ENCODE data around the gene CLIP1. TPM values are rescaled to one million over a fixed set of nuclear protein-coding genes. Genes with fewer than 3 reads are reported as not detected.
"Not testable (repeated sequence)": the region's sequence is repeated elsewhere in the genome, so short reads cannot be mapped to it uniquely, and the experiment has no call there.

CLIP1 gene
- total RNA-seq, 4 donors from 2014 or later: 371 to 626 (median 552) TPM

GRCh38 chr12:122444071-122444470, 21.6 kb upstream of the CLIP1 start:
- intact Hi-C loops (cut with DNase I; ENCODE audit: low total_unique reads); H3K36me3 ChIP-seq; H3K27ac ChIP-seq; in situ Hi-C loops (cut with MboI; ENCODE audit: low sequenced_read_pairs in 4 of 4); H3K4me1 ChIP-seq; H3K9me3 ChIP-seq; ATAC-seq; DNase-seq; H3K27me3 ChIP-seq; H3K4me3 ChIP-seq: not testable (repeated sequence)

GRCh38 chr12:122438822-122439221, 16.4 kb upstream of the CLIP1 start:
- DNase-seq; in situ Hi-C loops (cut with MboI; ENCODE audit: low sequenced_read_pairs in 4 of 4); H3K4me3 ChIP-seq; H3K9me3 ChIP-seq; H3K36me3 ChIP-seq; H3K4me1 ChIP-seq; ATAC-seq; H3K27me3 ChIP-seq; H3K27ac ChIP-seq; intact Hi-C loops (cut with DNase I; ENCODE audit: low total_unique reads): not testable (repeated sequence)

GRCh38 chr12:122437656-122438121, 15.2 kb upstream of the CLIP1 start:
- no peaks in the 10 kb centered on the region for H3K36me3 ChIP-seq
- DNase-seq: peak; percentile 72 to 81
- H3K9me3 ChIP-seq: no peaks in the 10 kb centered on the region
- no peak overlapping the region for H3K4me3 ChIP-seq
- TF ChIP-seq CTCF (IDR thresholded peaks at IDR 0.05 in 4 of 5, conservative IDR thresholded peaks at IDR 0.05 in 1 of 5) (no peak), POLR2A (IDR thresholded peaks at IDR 0.05) (peak; percentile 54 to 59)
- no peaks in the 10 kb centered on the region for H3K27me3 ChIP-seq
- intact Hi-C loops (cut with DNase I; ENCODE audit: low total_unique reads) (no loop called here), in situ Hi-C loops (cut with MboI; ENCODE audit: low sequenced_read_pairs in 4 of 4) (no loop called here)
- peaks cover 4% of the 10 kb centered on the region in 2 donors for H3K4me1 ChIP-seq
- ATAC-seq: peak; percentile 96
- peak overlapping the region; percentile 69 to 88 (median 76) for H3K27ac ChIP-seq

GRCh38 chr12:122435186-122435585, 12.7 kb upstream of the CLIP1 start:
- Histone ChIP-seq H3K27ac (no peak overlapping the region), H3K9me3 (no peaks in the 10 kb centered on the region), H3K4me3 (no peak overlapping the region), H3K4me1 (peaks cover 4% of the 10 kb centered on the region in 2 donors), H3K36me3 (no peaks in the 10 kb centered on the region), H3K27me3 (no peaks in the 10 kb centered on the region)
- TF ChIP-seq POLR2A (IDR thresholded peaks at IDR 0.05) (no peak), CTCF (IDR thresholded peaks at IDR 0.05 in 4 of 5, conservative IDR thresholded peaks at IDR 0.05 in 1 of 5) (no peak)
- intact Hi-C loops (cut with DNase I; ENCODE audit: low total_unique reads) (no loop called here), in situ Hi-C loops (cut with MboI; ENCODE audit: low sequenced_read_pairs in 4 of 4) (no loop called here)
- DNase-seq (no peak), ATAC-seq (no peak)

- DNase-seq; H3K27ac ChIP-seq; H3K9me3 ChIP-seq; H3K4me1 ChIP-seq; H3K36me3 ChIP-seq; in situ Hi-C loops (cut with MboI; ENCODE audit: low sequenced_read_pairs in 4 of 4); ATAC-seq; intact Hi-C loops (cut with DNase I; ENCODE audit: low total_unique reads); H3K4me3 ChIP-seq; H3K27me3 ChIP-seq: not testable (repeated sequence)
Measured at GRCh38 chr12:122429043-122429442, 6.6 kb upstream of the CLIP1 start.

GRCh38 chr12:122427403-122427802, 4.9 kb upstream of the CLIP1 start:
- Histone ChIP-seq H3K27ac (no peak overlapping the region), H3K4me3 (no peak overlapping the region), H3K27me3 (no peaks in the 10 kb centered on the region), H3K36me3 (no peaks in the 10 kb centered on the region), H3K4me1 (peaks cover 7 to 9% of the 10 kb centered on the region in 2 donors), H3K9me3 (no peaks in the 10 kb centered on the region)
- intact Hi-C loops (cut with DNase I; ENCODE audit: low total_unique reads) (no loop called here), in situ Hi-C loops (cut with MboI; ENCODE audit: low sequenced_read_pairs in 4 of 4) (no loop called here)
- ATAC-seq (no peak), DNase-seq (no peak)
- TF ChIP-seq POLR2A (IDR thresholded peaks at IDR 0.05) (no peak), CTCF (IDR thresholded peaks at IDR 0.05 in 4 of 5, conservative IDR thresholded peaks at IDR 0.05 in 1 of 5) (no peak)

All from gastrocnemius medialis (tissue), 4 donors.